ENCODE results near the gene CTNNA3. TPM values are rescaled to one million over a fixed set of nuclear protein-coding genes. Genes with fewer than 3 reads are reported as not detected.

The CTNNA3 gene
- total RNA-seq, 4 donors from 2014 or later, result 1.2 to 7.1 (median 1.3) TPM

GRCh38 chr10:67005981-67006380, 690.0 kb downstream of the CTNNA3 start:
- TF ChIP-seq CTCF (IDR thresholded peaks at IDR 0.05), result no peak
- DNase-seq (ENCODE audit: low spot score) (no peak), ATAC-seq (ENCODE audit: low FRiP score) (no peak)

- DNase-seq (ENCODE audit: low spot score) (no peak), ATAC-seq (ENCODE audit: low FRiP score) (no peak)
- TF ChIP-seq CTCF (IDR thresholded peaks at IDR 0.05), result no peak
These were observed 691.3 kb downstream of the CTNNA3 start for GRCh38 chr10:67004690-67005089.

GRCh38 chr10:66999762-67000545, 696.0 kb downstream of the CTNNA3 start:
- ATAC-seq (ENCODE audit: low FRiP score) (no peak), DNase-seq (ENCODE audit: low spot score) (no peak)
- TF ChIP-seq CTCF (IDR thresholded peaks at IDR 0.05), result no peak

- TF ChIP-seq CTCF (IDR thresholded peaks at IDR 0.05), result no peak
- DNase-seq (ENCODE audit: low spot score) (no peak), ATAC-seq (ENCODE audit: low FRiP score) (no peak)
These were observed 699.0 kb downstream of the CTNNA3 start for GRCh38 chr10:66996996-66997395.

GRCh38 chr10:66990143-66990830, 705.7 kb downstream of the CTNNA3 start:
- ATAC-seq (ENCODE audit: low FRiP score), result no peak
- no peak for DNase-seq (ENCODE audit: low spot score)
- TF ChIP-seq CTCF (IDR thresholded peaks at IDR 0.05), result no peak

GRCh38 chr10:66983475-66983818, 712.5 kb downstream of the CTNNA3 start:
- DNase-seq (ENCODE audit: low spot score) (no peak), ATAC-seq (ENCODE audit: low FRiP score) (no peak)
- TF ChIP-seq CTCF (IDR thresholded peaks at IDR 0.05), result no peak

All from omental fat pad (tissue), 4 donors.